Gastrocnemius medialis (tissue), 4 donors: ENCODE results near the gene CARNS1.

Experiments used
- CTCF ChIP-seq, 5 experiments: fragments of 450-650 bp in 3 of 5; fragments of 200-600 bp in 2 of 5; sonication (generic) in 2 of 5; IDR thresholded peaks in 4 of 5; conservative IDR thresholded peaks in 1 of 5; 1 replicate in 4 of 5; 2 replicates in 1 of 5; pipeline ENCODE4 v1.5.1; 2016 to 2019; ENCODE audit warnings: antibody characterized with exemption in 5 of 5, mild to moderate bottlenecking in 3 of 5, moderate library complexity in 3 of 5
- POLR2A ChIP-seq, 2 donors: fragments of 450-650 bp; IDR thresholded peaks; one replicate each; pipeline ENCODE4 v1.6.1; 2017; ENCODE audit warnings: antibody characterized with exemption in 2 of 2, mild to moderate bottlenecking in 2 of 2, moderate library complexity in 2 of 2

GRCh38 chr11:67421430-67422031, 6.1 kb downstream of the CARNS1 start:
- TF ChIP-seq CTCF (IDR thresholded peaks at IDR 0.05 in 4 of 5, conservative IDR thresholded peaks at IDR 0.05 in 1 of 5): no peak
- TF ChIP-seq POLR2A (IDR thresholded peaks at IDR 0.05): no peak
